VCaP (cell line): ENCODE measurements around the gene TAF1L.
A peak's percentile ranks its signal among the peaks of the same experiment; 100 is the strongest.
"Not testable (repeated sequence)": the region's sequence is repeated elsewhere in the genome, so short reads cannot be mapped to it uniquely, and the experiment has no call there.

ENCODE experiments used
- H3K27ac ChIP-seq: fragments of 450-650 bp; 2 replicates; pipeline ENCODE4 v1.5.1; 2017
- CTCF ChIP-seq: fragments of 450-650 bp; conservative IDR thresholded peaks from 2 replicates; pipeline ENCODE4 v1.5.1; 2017; ENCODE audit warnings: mild to moderate bottlenecking, moderate library complexity

TAF1L gene

DNA sequence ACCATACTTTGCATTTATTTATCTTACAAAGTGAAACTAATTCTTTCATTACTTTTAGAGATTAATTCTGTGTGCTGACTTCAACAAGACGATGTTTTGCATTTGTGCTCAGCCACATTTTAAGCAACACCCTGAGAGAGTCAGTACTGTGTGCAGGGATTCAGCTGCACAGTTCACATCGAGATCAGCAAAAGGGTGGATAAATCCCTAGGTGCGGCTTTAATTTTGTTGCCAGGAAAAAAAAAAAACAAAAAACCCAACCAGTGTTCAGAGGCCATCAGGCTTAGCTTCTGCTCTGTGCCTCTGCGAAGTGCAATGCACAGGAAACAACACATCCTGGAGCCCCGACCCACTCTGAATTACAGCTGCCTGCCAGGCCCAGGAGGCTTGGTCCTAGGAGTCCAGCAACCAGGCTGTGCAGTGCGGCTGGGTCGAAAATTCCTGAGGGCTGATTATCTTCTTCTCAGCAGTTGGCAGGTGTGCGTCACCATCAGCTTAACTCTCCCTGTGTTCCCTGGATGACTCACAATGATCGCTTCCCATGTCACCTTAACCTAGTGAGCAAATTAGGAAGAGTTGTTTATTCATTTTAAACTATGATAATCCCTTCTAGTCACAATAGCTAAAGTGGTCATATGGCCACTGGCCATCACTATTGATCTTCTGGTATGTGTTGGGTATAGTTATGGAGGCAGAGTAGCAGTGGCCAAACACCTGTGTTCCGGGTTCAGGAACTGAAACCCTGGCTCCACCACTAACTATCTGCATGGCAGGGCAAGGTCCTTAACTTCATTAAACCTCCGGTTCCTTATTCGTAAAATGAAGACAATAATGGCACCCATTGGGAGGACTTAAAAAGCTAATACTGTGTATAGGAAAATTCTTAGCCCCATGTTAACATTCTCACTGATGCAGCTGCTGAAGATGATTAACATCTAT lies 31.3 kb downstream of the TAF1L start:
- no peak for TF ChIP-seq CTCF
- no peak overlapping the region for H3K27ac ChIP-seq

DNA sequence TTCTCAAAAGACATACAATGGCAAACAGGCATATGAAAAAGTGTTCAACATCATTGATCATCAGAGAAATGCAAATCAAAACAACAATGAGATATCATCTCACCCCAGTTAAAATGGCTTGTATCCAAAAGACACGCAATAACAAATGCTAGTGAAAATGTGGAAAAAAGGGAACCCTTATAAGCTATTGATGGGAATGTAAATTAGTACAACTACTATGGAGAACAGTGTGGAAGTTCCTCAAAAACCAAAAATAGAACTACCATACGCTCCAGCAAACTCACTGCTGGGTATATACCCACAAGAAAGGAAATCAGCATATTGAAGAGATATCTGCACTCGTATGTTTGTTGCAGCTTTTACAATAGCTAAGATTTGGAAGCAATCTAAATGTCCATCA lies 36.4 kb downstream of the TAF1L start:
- not testable (repeated sequence) for H3K27ac ChIP-seq

- TF ChIP-seq CTCF, result no peak
- no peak overlapping the region for H3K27ac ChIP-seq
Observed at GRCh38 chr9:32596936-32597335, 38.5 kb downstream of the TAF1L start.

DNA sequence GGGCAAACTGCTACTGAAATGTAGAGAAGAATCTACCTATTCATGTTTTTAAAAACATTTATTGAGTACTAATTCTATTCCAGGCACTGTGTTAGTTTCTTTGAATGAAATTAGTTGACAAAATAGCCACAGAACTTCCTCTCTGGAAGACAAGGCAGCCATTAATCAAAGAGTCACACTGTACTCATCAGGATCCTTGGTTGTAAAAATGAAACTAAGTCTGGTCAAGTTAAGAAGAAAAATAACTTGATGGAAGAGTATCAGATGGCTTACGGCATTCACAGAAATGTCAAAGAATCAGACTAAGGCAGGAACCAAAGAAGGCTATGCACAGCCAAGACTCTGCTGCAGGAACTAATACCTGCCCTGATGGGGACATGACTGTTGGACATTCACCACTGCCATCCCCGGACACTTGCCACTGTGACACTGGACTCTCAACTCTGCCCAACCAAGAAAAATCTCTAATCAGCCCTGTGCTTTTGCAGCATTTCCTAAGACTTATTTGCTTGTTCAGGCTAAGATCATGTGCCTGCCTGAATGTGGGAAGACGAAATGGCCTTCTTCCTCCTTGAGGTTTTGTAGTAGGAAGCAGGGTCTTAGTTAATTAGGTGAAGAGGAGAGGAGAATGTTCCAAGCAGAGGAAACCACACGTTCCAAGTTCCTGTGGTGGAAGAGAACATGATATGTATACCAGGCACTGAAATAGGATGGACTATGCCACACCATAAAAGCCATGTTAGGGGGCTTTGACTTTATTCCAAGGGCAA lies 39.2 kb downstream of the TAF1L start:
- no peak for TF ChIP-seq CTCF
- no peak overlapping the region for H3K27ac ChIP-seq

- H3K27ac ChIP-seq, result no peak overlapping the region
- no peak for TF ChIP-seq CTCF
Observed at GRCh38 chr9:32590898-32591297, 44.6 kb downstream of the TAF1L start.

- H3K27ac ChIP-seq, result no peak overlapping the region
- TF ChIP-seq CTCF, result no peak
Observed at GRCh38 chr9:32590476-32590875, 45.0 kb downstream of the TAF1L start.

GRCh38 chr9:32589083-32589723 lies 46.3 kb downstream of the TAF1L start:
- no peak overlapping the region for H3K27ac ChIP-seq
- TF ChIP-seq CTCF, result peak; percentile 84
